Colonic mucosa (tissue), 4 donors: ENCODE measurements around the gene SPNS1. TPM values are rescaled to one million over a fixed set of nuclear protein-coding genes. Genes with fewer than 3 reads are reported as not detected.

Source experiments
- DNase-seq: peaks from one replicate; pipeline ENCODE4 v3.0.0-alpha.2; 2020
- H3K27ac ChIP-seq: fragments of 200-600 bp; one replicate; pipeline ENCODE4 v1.8.0; 2021
- H3K27me3 ChIP-seq: fragments of 200-600 bp; one replicate; pipeline ENCODE4 v1.8.0; 2021
- H3K36me3 ChIP-seq: fragments of 200-600 bp; one replicate; pipeline ENCODE4 v1.8.0; 2021
- H3K4me1 ChIP-seq: fragments of 200-600 bp; one replicate; pipeline ENCODE4 v1.8.0; 2021; ENCODE audit warnings: mild to moderate bottlenecking
- H3K4me3 ChIP-seq: fragments of 200-600 bp; one replicate; pipeline ENCODE4 v1.8.0; 2021
- H3K9ac ChIP-seq, 2 donors: one replicate each; pipeline ENCODE4 v1.7.0; 2013; ENCODE audit warnings: control low read depth in 2 of 2, low read depth in 2 of 2, low read length in 2 of 2
- H3K9me3 ChIP-seq: fragments of 200-600 bp; one replicate; pipeline ENCODE4 v1.8.0; 2021
- intact Hi-C: fragments of 100-400 bp; cut with DNase I; formaldehyde crosslinking; loops from one replicate; pipeline ENCODE4 v1.14.1; 2022
- total RNA-seq, 2 donors: library from RNA; stranded (reverse); fragmentation: NEBNext Ultra II Directional in 1 of 2; extraction: Animal tissue kit (Norgen Biotek cat#: 25700) in 1 of 2; gene quantifications; one replicate each; pipeline ENCODE4 v1.2.1, GENCODE V29; 2021
- TF ChIP-seq, protein P1 (sequence below): fragments of 200-600 bp; IDR thresholded peaks from one replicate; pipeline ENCODE4 v1.8.0; 2022; ENCODE audit warnings: antibody characterized with exemption, mild to moderate bottlenecking
- donor health status: healthy.
- donor health status: DM: no; HTN: no; CAD: no.
- donor health status: DM: no; HTN: no; CAD: no.

SPNS1 gene
- total RNA-seq, 2 donors from 2014 or later, result 30.3 to 56.3 TPM

DNA sequence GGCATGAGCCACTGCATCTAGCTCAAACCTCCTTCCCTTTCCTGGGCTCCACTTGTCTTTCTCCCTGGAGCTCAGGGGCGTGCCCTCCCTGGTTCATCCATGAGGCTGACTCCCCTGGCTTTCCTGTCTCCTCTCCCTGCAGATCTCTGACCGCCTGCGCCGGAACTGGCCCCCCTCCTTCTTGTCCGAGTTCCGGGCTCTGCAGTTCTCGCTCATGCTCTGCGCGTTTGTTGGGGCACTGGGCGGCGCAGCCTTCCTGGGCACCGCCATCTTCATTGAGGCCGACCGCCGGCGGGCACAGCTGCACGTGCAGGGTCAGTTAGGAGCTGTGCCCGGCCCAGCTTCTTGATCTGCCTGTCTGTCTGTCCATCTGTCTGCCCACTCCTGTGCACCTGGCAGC is 9.1 kb downstream of the SPNS1 start:
- intact Hi-C loops, result no loop called here
- no peaks in the 10 kb centered on the region for H3K4me1 ChIP-seq
- H3K36me3 ChIP-seq, result no peaks in the 10 kb centered on the region
- no peak for DNase-seq
- no peak overlapping the region for H3K27ac ChIP-seq
- H3K4me3 ChIP-seq, result no peak overlapping the region
- no peak overlapping the region for H3K9ac ChIP-seq
- H3K27me3 ChIP-seq, result no peaks in the 10 kb centered on the region
- no peaks in the 10 kb centered on the region for H3K9me3 ChIP-seq
- TF ChIP-seq, protein P1, sequence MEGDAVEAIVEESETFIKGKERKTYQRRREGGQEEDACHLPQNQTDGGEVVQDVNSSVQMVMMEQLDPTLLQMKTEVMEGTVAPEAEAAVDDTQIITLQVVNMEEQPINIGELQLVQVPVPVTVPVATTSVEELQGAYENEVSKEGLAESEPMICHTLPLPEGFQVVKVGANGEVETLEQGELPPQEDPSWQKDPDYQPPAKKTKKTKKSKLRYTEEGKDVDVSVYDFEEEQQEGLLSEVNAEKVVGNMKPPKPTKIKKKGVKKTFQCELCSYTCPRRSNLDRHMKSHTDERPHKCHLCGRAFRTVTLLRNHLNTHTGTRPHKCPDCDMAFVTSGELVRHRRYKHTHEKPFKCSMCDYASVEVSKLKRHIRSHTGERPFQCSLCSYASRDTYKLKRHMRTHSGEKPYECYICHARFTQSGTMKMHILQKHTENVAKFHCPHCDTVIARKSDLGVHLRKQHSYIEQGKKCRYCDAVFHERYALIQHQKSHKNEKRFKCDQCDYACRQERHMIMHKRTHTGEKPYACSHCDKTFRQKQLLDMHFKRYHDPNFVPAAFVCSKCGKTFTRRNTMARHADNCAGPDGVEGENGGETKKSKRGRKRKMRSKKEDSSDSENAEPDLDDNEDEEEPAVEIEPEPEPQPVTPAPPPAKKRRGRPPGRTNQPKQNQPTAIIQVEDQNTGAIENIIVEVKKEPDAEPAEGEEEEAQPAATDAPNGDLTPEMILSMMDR, result no peak

DNA sequence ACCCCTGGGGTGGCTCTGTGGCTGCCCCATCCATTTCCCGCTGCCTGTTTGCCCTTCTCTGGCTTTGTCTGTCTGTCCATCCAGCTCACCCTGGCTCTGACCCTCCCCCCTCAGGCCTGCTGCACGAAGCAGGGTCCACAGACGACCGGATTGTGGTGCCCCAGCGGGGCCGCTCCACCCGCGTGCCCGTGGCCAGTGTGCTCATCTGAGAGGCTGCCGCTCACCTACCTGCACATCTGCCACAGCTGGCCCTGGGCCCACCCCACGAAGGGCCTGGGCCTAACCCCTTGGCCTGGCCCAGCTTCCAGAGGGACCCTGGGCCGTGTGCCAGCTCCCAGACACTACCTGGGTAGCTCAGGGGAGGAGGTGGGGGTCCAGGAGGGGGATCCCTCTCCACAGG is 9.5 kb downstream of the SPNS1 start:
- DNase-seq, result no peak
- no peaks in the 10 kb centered on the region for H3K9me3 ChIP-seq
- H3K9ac ChIP-seq, result no peak overlapping the region
- no peak overlapping the region for H3K4me3 ChIP-seq
- intact Hi-C loops, result no loop called here
- no peaks in the 10 kb centered on the region for H3K27me3 ChIP-seq
- no peaks in the 10 kb centered on the region for H3K4me1 ChIP-seq
- TF ChIP-seq, protein P1, result no peak
- H3K27ac ChIP-seq, result no peak overlapping the region
- no peaks in the 10 kb centered on the region for H3K36me3 ChIP-seq

DNA sequence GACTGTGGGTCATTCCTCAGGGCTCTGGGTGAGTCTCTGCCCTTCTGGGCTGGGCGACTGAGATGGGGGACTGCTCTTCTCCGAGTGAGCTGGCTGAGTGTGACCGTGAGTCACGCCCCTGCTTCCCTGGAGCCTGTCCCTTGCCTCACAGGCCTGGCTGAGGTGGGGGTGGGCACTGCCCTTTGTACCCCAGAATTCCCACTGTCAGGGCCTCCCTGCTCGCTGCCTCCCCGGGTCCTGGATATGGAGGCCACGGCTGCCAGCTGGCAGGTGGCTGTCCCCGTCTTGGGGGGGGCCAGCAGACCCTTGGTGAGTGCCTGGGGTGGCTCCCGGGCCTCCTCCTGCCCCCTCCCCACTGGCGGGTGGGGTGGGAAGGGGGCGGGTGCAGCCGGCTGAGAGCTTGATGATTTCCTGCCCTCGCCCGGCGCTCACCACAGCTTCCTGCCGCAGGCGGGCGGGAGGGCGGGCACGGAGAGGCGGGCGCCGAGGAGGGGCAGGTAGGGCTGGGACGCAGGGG is 10.1 kb downstream of the SPNS1 start, which contains the start of gene LAT:
TSS of gene LAT (plus strand) at position 434 of the 517 bp plus-strand sequence. CDS start 366 bp downstream, outside the sequence.
- intact Hi-C loops, result no loop called here
- no peaks in the 10 kb centered on the region for H3K4me1 ChIP-seq
- DNase-seq, result peak; percentile 33
- peak within 1 kb of the TSS; percentile 21 to 50 for H3K9ac ChIP-seq
- TF ChIP-seq, protein P1, result no peak
- peak within 1 kb of the TSS; percentile 15 for H3K4me3 ChIP-seq
- H3K27ac ChIP-seq, result peak within 1 kb of the TSS; percentile 17
- H3K27me3 ChIP-seq, result no peaks in the 10 kb centered on the region
- H3K36me3 ChIP-seq, result no peaks in the 10 kb centered on the region
- H3K9me3 ChIP-seq, result no peaks in the 10 kb centered on the region

DNA sequence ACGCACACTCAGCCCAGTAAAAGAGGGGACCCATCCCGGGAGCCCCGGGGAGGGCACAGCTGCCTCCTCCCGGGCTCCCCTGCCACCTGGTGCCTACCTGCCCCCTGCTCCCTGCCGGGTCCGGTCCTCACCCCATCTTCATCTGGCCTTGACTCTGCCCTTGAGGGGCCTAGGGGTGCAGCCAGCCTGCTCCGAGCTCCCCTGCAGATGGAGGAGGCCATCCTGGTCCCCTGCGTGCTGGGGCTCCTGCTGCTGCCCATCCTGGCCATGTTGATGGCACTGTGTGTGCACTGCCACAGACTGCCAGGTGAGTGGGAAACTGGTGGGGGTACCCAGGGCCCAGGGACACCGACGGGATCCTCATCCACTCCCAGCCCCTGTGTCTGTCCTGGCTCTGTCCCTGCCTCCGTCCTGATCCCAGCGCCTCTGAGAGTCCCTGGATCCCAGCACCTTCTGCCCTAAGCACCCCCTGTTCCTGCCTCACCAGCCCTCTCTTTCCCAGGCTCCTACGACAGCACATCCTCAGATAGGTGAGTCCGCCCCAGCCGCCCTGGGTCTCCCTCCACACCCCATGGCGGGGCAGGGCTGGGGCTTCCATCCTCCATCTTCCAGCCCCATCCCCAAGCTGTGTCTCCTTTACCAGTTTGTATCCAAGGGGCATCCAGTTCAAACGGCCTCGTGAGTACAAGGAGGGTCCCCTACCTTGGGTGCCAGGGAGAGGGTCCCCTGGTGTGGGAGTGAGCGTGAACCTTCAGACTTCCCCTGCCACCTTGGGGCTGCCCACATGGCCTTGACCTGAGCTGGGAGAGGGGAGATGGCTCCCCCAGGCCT is 10.8 kb downstream of the SPNS1 start:
- Histone ChIP-seq H3K27ac (peak overlapping the region; percentile 17), H3K36me3 (no peaks in the 10 kb centered on the region), H3K4me3 (peak overlapping the region; percentile 15), H3K9ac (peak overlapping the region; percentile 21 to 50), H3K27me3 (no peaks in the 10 kb centered on the region), H3K4me1 (no peaks in the 10 kb centered on the region), H3K9me3 (no peaks in the 10 kb centered on the region)
- intact Hi-C loops, result no loop called here
- DNase-seq, result no peak
- TF ChIP-seq, protein P1, result no peak

DNA sequence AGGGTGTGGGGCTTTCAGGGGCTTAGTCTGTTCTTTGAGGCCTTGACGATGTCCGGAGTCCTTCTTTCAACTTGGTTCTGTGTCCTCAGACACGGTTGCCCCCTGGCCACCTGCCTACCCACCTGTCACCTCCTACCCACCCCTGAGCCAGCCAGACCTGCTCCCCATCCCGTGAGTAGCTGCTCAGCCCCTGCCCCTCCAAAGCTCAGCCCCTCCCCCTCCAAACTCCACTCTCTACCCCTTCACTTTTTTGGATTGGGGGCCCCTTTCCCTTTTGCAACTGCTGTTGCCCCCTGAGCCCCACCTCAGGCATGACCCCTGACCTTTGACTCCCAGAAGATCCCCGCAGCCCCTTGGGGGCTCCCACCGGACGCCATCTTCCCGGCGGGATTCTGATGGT is 11.5 kb downstream of the SPNS1 start:
- H3K9ac ChIP-seq, result peak overlapping the region in 1 of 2 donors; percentile 21
- TF ChIP-seq, protein P1, result no peak
- H3K36me3 ChIP-seq, result no peaks in the 10 kb centered on the region
- H3K9me3 ChIP-seq, result no peaks in the 10 kb centered on the region
- peak overlapping the region; percentile 15 for H3K4me3 ChIP-seq
- intact Hi-C loops, result no loop called here
- H3K4me1 ChIP-seq, result no peaks in the 10 kb centered on the region
- no peaks in the 10 kb centered on the region for H3K27me3 ChIP-seq
- no peak overlapping the region for H3K27ac ChIP-seq
- no peak for DNase-seq
